ENCODE measurements around the gene ZNF365. TPM values are rescaled to one million over a fixed set of nuclear protein-coding genes. Genes with fewer than 3 reads are reported as not detected.
A peak's percentile ranks its signal among the peaks of the same experiment; 100 is the strongest.

Gene ZNF365
- total RNA-seq, 1 donor from 2014 or later: not detected

- no peak for DNase-seq (ENCODE audit: low read depth in 2 of 2)
Observed at GRCh38 chr10:62414359-62414758, 40.2 kb downstream of the ZNF365 start.

GRCh38 chr10:62422068-62422590, 48.0 kb downstream of the ZNF365 start:
- no peak for DNase-seq (ENCODE audit: low read depth in 2 of 2)

GRCh38 chr10:62424026-62424425, 49.9 kb downstream of the ZNF365 start:
- DNase-seq (ENCODE audit: low read depth in 2 of 2): peak in 1 of 2 donors; percentile 14

DNA sequence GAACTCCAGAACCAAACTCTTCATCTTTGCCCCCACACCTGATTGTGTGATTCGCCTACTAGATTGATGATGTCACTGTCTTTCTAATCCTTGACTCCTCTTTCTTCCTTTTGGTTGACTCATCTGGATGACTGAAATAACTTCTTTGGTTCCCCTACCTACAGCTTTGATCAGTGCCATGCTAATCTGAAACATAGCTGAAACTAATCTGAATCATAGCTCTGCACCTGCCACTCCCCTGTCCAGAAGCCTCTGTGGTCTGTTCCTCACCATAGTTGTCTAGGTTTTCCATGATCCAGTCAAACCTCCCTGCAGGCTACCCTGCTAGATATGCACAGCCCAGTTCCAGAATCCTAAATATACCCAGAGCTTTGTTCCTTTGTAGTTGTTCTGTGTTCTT, 51.9 kb downstream of the ZNF365 start:
- DNase-seq (ENCODE audit: low read depth in 2 of 2): no peak

DNA sequence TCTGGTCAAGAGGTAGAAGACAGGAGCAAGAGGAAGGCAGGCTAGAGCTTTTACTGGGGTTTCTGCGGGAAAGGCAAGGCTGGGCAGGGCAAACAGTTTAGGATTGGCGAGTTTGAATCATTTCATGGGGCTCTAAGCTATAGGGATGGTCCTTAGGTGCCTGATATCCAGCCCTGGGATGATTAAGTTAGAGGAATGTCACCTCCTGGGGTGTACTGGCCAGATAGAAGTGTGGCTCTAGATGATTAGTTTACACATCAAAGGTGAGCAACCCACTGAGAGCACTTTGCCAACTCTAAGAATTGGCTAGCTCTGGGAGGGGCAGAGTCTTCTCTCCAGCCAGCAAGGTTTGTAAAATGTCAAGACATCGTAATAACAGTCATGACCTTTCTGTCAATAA, 52.4 kb downstream of the ZNF365 start:
- no peak for DNase-seq (ENCODE audit: low read depth in 2 of 2)

DNA sequence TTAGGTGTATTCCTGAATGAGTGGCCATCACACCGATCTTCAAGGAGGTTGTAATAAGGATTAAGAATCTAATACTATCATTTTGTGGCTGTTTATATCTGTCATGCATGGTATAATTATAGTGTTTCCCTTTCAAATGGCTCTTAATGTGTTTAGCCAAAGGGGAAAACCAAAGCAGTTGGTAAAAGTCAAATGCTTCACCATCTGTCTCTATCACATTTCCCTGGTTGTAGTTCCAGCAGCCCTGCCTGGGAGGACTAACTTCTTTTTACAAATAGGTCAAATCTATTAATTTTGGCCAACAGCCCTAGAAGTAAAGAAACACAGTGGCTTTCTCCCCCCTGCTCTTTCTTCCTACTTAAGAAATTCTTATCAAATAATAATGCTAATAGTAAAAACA, 56.7 kb downstream of the ZNF365 start:
- no peak for DNase-seq (ENCODE audit: low read depth in 2 of 2)

- peak; percentile 2 to 77 for DNase-seq (ENCODE audit: low read depth in 2 of 2)
Observed at GRCh38 chr10:62433181-62433692, 59.1 kb downstream of the ZNF365 start.

DNA sequence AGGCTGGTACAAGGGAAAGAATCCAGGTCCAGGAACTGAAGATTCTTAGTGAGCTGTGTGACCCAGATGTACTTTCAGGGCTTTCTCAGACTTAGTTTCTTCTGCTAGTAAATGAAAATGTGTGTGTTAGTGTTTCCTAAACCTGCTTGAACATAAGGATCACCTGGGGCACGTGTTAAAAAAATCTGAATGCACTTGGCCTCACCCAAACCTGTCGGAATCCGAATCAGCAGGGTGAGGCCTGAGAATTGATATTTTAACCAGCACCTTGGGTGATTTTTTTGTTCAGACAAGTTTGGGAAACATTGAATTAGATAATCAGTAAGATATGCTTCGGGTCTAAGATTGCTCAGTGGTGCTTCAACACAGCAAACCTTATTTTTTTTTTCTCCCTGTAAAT, 59.7 kb downstream of the ZNF365 start:
- DNase-seq (ENCODE audit: low read depth in 2 of 2): no peak

GRCh38 chr10:62437696-62438095, 63.5 kb downstream of the ZNF365 start:
- DNase-seq (ENCODE audit: low read depth in 2 of 2): peak; percentile 43 to 64

DNA sequence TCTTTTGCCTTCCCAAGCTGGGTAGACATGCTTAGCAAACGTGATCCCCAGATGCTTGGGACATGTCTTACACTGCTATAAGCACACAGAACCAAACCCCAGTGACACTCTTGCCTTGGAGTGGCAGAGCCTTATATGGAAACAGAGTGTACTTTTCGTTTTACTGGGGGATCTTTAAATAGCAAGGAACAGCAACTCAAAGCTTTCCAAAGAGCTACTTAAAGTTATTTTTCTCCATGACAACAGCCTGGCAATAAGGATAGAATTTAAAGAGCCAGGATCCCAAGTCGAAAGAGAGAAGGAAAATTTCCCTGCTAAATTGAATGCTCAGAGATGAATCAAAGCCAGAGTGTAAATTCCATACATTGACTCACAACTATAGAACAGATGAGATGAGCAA, 67.8 kb downstream of the ZNF365 start:
- no peak for DNase-seq (ENCODE audit: low read depth in 2 of 2)

DNA sequence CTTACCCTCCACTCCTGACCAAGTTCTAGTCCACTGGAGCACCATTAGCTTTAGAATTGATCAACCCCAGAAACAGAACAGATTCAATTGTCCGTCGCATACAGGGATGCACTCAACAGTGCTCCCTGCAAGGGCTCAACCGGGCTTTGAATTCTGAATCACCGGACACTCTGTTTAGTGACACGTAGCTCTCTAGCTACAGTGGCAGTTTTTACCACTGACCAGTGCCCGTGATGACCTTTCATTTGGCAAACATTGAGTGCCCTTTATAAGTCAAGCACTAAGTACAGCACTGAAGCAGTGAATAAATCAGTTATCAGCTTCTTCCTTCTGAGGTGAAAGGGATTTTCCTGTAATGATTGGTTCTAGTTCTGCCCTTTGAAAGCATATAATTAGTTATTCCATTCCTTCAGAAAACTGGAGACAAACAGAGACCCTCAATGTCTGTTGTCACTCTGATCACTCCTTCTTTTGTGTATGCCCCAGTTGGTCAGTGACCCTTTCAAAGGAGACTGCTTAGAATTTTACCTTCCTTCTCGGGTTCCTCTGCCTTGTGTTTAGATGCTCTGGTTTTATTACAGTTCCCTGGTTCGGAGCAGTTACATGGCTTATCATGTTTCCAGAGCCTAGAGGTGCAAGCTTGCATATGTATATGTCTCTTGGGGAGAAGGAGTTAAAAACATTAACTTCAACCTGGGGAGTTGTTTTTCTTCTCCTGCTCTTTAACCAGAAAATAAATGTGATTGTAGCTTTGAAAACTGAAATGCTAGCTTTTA, 68.9 kb downstream of the ZNF365 start:
- DNase-seq (ENCODE audit: low read depth in 2 of 2): no peak

- peak in 1 of 2 donors; percentile 45 for DNase-seq (ENCODE audit: low read depth in 2 of 2)
Observed at GRCh38 chr10:62443866-62444265, 69.7 kb downstream of the ZNF365 start.

- DNase-seq (ENCODE audit: low read depth in 2 of 2): no peak
Observed at GRCh38 chr10:62446627-62447026, 72.5 kb downstream of the ZNF365 start.

DNA sequence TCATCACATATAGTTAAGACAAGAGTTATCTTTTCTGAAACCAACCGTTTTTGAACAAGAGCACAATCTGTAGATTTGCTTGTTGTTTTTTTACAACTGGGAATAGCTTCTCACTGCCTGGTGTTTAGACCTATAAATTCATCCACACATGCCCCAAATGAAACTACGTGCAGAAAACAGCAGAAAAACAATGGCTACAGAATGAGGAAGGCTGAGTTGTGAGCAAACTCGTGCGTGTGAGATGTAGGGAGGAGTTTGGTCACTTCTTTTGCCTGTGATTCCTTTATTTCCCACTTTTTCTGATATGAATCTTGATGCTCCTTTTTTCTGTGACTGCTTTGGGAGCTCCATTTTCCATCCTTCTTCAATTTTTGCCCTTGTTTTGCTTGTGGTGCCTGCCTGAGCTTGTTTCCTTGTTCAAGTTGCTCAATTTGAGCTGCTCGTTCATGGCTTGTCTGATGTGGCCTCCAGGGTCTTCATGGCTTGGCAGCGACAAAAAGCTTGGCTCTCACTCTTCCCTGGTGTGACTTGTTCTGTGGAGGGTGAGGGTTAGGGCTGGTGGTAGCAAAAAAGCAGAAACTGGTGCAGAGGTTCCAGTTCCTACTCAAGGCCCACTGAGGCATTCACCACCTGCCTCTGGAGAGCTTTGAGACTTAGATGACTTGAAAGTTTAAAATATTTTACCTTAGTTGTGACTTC, 76.9 kb downstream of the ZNF365 start:
- no peak for DNase-seq (ENCODE audit: low read depth in 2 of 2)

GRCh38 chr10:62451611-62451975, 77.4 kb downstream of the ZNF365 start:
- no peak for DNase-seq (ENCODE audit: low read depth in 2 of 2)

Other genes starting within 250 kb of the ZNF365 start
- gene RTKN2, start 105.5 kb upstream of the ZNF365 start, total RNA-seq: under 0.01 TPM in 2 replicates

Measured in dermis microvascular lymphatic vessel endothelial cell (primary cell).